ENCODE results near the gene PPT2.

- TF ChIP-seq POLR2A (IDR thresholded peaks at IDR 0.05), result no peak
- TF ChIP-seq CTCF (IDR thresholded peaks at IDR 0.05), result no peak
These were observed 22.4 kb upstream of the PPT2 start for GRCh38 chr6:32131439-32131948.

Measured in thyroid gland (tissue), 4 donors.